Right forelimb (tissue), 1 donor: ENCODE data around the gene KAT8.
"Not testable (repeated sequence)": the region's sequence is repeated elsewhere in the genome, so short reads cannot be mapped to it uniquely, and the experiment has no call there.

ENCODE experiments used
- DNase-seq: peaks from one replicate; pipeline ENCODE4 v3.0.0-alpha.2; 2018

Gene KAT8

GRCh38 chr16:31084584-31085302, 32.7 kb upstream of the KAT8 start:
- DNase-seq = no peak

GRCh38 chr16:31085411-31085810, 32.1 kb upstream of the KAT8 start:
- no peak for DNase-seq

DNA sequence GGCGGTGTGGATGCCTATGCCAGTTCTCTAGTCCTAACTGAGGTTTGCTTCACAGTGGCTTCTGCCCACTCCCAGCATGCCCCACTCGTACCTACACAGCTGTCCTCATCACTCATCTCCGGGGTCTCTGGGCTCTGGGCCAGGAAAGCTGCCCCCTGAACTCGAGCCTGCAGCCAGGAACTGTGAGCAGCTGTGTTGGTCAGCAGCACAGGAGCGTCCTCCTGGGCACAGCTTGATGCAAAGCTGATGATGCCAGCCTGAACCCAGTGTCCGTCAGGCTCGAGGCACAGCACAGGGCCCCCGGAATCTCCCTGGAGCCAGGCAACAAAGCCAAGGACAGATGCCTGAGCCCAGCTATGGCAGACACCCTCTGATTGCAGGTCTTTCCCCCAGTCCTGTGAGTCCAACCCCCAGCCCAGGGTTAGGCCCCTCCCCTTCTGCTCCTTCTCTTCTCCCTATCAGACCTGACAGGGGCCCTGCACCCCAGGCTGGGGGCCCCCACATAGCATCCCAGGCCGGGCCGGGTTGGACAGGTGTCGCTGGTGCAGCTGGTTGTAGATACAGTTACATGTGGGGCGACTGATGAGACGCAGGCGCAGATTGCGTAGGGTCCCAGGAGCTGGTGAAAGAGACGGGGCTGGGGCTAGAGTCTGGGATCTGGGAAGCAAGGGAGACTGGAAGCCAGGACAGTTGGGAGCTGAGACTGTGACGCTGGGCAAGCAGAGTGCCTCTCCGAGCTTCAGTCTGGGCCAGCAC, 31.4 kb upstream of the KAT8 start:
- peak; percentile 81 for DNase-seq

GRCh38 chr16:31086629-31086906, 30.9 kb upstream of the KAT8 start:
- DNase-seq = no peak

GRCh38 chr16:31087481-31087880, 30.0 kb upstream of the KAT8 start:
- no peak for DNase-seq

DNA sequence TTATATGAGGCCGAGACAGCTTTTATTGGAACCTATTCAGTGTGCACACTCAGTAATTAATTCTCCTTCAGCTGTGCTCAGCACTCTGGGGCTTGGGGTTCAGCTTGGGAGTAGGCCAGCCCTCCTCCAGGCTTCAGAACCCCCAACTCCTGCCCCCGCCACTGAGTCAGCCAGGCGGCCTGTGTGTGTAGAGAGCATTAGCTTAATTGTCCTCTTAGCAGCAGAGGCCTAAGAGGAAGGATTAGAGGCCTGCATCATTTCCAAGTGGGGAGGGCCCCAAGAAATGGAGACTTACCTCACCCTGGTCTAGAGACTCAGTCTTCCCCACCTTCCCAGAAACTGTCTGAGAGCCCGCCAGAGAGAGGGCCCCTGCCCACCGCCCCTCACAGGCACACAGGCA, 29.5 kb upstream of the KAT8 start:
- no peak for DNase-seq

DNA sequence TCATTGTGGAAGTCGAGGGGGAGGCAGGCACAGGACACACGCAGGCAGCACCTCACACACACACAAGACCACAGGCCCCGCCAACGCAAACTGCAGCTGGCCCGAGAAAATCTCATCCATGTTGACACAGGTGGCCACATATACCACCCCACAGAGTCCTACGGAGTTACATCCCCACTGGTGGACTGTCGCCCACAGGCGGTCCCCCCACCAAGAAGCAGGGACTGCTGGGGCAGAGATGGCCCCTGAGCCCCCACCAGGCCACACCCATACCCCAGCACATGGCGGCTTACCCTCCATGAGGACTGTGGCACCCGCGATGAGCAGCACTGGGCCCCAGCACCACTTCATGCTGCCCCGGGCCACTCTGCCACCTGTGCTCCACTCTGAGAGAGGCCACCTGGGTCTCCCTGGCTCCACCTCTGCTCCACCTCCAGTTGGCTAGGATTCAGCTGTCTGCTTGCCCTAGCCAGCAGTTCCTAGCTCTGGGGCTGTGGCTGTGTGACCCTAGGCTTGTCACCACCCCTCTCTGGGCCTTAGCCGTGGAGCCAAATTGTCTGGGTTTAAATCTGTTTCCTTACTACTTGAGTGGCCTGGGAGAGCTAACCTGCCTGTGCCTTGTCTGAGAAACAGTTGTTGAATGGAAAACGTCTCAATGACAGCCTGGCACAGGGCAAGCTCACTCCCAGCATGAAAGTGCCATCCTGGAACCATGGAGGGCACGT, 28.8 kb upstream of the KAT8 start, which contains the start of gene PRSS53:
PRSS53 (minus strand) TSS at position 485 of the 725 bp plus-strand sequence; CDS start at position 351, 134 bp downstream.
- DNase-seq = no peak

- DNase-seq = no peak
Measured at GRCh38 chr16:31089199-31089598, 28.3 kb upstream of the KAT8 start.

GRCh38 chr16:31090540-31090939, 26.9 kb upstream of the KAT8 start:
- no peak for DNase-seq

- no peak for DNase-seq
Measured at GRCh38 chr16:31092330-31092729, 25.1 kb upstream of the KAT8 start.

DNA sequence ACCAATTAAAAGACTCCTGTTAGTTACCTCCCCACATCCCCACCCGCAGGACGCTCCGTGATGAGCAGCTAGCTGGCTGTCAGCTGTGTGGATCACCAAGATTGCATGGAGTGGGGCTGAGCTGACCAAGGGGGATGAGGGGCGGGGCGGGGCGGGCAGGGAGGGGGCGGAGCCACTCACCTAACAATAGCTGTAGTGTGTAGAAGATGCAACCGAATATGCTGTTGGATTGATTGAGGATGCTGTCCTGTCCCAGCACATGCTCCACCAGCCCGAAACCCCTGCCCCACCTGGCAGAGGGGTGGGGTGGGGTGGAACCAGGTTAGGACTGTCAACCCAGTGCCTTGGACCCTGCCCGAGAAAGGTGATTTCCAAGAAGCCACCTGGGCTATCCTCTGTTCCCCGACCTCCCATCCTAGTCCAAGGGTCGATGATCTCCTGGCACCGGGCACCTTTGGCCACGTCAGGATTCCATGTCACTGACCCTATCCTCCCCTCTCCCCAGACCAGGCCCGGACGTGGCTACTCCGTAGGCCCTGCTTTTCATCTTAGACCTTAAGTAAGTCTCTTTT, 24.2 kb upstream of the KAT8 start:
- peak; percentile 49 for DNase-seq

- peak; percentile 50 for DNase-seq
Measured at GRCh38 chr16:31094088-31094423, 23.4 kb upstream of the KAT8 start.

- peak; percentile 93 for DNase-seq
Measured at GRCh38 chr16:31094424-31095120, 22.9 kb upstream of the KAT8 start, which contains the start of gene VKORC1. VKORC1 (minus strand) TSS chr16:31094797; CDS start chr16:31094729, 68 bp downstream.

DNA sequence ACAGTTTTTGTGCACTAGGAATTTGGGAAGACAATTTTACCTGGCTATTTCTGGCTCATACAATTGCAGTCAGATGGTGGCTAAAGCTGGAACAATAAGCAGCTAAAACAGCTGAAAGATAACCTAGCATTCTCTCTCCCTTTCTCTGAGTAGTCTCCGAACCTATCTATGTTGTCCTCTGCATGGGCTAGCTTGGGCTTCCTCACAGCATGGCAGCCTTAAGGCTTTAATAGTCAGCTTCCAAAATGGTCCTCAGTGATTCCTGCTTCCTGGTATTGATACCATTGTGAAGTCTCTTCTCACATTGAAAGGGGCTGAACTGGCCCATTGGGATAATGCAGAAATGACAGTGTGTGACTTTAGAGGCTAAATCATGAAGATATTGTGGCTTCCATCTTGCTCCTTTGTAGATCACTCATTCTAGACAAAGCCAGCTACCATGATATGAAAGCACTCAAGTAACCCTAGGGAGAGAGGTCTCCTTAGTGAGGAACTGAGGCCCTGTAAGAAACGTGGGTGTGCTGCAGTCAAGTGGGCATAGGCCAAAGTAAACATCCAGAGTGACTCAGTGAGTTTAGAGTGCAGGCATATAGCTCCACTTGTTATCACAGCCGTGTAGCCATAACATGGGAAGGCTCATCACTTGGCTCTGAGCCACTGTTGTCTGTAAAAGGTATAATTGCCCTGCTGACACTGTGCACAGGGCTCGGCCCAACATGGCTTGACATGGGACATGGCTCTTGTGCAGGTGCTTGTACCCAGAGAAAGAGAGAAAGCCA, 17.4 kb upstream of the KAT8 start:
- DNase-seq = no peak

- DNase-seq = not testable (repeated sequence)
Measured at GRCh38 chr16:31100876-31101641, 16.4 kb upstream of the KAT8 start.

DNA sequence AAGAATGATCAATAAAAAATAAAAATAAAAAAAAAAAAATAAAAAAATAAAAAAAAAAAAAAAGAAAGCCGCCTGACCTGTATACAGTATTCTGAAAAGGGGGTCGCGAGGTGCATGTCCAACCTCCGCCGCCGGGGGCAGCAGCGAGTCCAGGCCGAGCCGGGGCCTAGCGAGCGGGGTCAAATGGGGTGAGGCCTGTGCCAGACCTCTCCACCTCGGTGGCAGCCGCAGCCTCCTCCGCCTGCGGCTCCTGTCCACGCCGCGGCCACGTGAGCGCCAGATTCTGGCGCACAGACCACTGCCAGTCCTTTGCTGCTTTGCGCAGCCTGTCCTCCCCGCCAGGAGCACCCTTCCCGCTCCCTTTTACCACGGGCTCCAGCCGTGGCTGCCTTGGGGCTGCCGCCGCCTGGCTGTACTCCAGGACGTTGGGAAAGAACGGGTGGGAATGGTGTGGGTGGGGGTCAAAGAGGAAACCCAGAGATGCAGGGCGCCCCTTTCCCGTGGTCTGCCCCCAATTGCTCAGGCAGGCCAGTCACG, 11.7 kb upstream of the KAT8 start:
- DNase-seq = peak; percentile 86

GRCh38 chr16:31106509-31107464, 10.7 kb upstream of the KAT8 start:
- no peak for DNase-seq

- DNase-seq = no peak
Measured at GRCh38 chr16:31107465-31107867, 10.0 kb upstream of the KAT8 start.

DNA sequence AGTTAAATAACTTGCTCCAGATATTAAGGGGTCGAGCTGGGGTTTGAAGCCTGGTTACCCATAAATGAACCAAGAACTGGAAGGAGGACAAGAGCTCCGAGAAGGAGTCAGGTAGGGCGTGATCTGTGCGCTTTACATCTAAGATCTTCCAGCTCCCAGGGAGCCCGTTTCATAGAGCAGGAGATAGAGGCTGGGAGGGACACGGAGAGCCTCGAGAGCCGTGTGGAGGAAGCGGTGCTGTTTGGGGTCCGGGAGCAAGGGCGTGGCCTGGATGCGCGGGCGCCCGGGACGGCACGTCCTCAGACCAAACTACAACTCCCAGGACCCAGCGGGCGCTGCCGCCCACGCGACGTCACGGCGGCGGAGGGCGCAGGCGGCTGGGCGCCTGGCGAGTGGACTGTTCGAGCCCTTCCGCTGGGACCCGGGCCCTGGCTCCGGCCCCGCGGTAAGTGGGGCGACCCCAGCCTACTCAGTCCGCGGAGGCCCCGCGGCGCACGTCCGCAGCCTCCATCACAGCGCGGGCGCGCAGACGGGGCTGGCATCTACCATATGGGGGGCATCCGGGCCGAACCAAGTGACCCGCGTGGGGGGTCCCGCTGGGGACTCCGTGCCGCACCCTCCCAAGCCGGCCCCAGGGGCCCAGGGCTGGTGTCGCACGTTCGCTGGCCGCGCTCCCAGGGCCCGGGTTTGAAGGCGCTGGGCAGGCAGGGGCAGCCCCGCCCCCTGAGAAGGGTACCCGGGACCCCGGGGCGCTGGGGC, 9.2 kb upstream of the KAT8 start, which contains the start of gene BCKDK:
BCKDK (plus strand) TSS at position 352 of the 759 bp plus-strand sequence. CDS start 838 bp downstream, outside the sequence.
- DNase-seq = peak; percentile 81
